Neural progenitor cell (in vitro differentiated cells): ENCODE measurements around the gene HYDIN.
"Not testable (repeated sequence)": the region's sequence is repeated elsewhere in the genome, so short reads cannot be mapped to it uniquely, and the experiment has no call there.

ENCODE experiments used
- CTCF ChIP-seq: fragments of 200-600 bp; sonication (generic); IDR thresholded peaks from 2 replicates; pipeline ENCODE4 v1.5.1; 2017; ENCODE audit warnings: antibody characterized with exemption, mild to moderate bottlenecking
- EZH2phosphoT487 ChIP-seq: fragments of 200-600 bp; sonication (generic); IDR thresholded peaks from 2 replicates; pipeline ENCODE4 v1.6.1; 2017; ENCODE audit warnings: antibody characterized with exemption

GRCh38 chr16:70984675-70985074 is 245.8 kb downstream of the HYDIN start:
- not testable (repeated sequence) for TF ChIP-seq CTCF, EZH2phosphoT487
